ENCODE data around the gene ANKMY1. TPM values are rescaled to one million over a fixed set of nuclear protein-coding genes. Genes with fewer than 3 reads are reported as not detected.

ANKMY1 gene
- total and polyA plus RNA-seq, 10 donors = 7.6 to 45.5 (median 29.4) TPM

DNA sequence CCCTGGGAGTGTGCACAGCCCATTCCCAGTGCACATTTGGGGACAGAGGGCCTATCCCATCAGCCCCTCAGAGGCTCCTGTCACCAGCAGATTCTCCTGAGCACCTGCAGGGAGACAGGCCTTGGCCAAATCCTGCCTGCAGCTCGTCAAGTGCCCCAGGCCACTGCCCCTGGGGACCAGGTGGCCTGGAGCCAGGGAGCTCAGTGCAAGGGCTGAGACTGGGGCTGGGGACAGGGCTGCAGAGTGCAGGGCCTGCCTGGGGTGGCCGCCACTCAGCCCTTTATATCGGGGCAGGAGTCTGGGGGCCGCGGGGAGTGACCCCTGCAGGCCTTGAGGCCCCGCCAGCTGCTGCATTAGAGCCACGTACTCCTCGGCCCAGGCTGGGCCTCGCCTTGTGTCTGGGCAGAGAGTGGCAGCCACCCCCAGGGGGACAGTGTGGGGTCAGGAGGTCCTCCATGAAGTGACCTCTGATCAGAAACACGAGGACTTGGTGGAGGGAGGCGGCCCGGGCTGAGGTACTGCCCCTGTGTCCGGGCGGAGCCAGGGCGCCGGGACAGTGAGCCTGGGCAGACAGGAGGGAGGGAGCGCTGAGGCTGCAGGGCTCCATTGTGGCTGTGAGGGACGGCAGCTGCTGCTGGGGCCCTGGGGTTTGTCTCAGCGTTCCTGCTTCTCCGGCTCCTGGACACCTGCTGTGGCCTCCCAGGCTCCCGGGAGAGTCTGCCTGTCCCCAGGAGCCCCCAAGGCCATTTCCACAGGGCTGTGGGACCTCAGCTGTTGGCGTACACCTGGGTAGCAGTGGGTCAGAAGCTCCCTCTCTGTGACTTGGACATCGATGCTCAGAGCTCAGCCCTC, 98.2 kb downstream of the ANKMY1 start:
- TF ChIP-seq POLR2AphosphoS5 (IDR thresholded peaks at IDR 0.05) = no peak
- no peak for TF ChIP-seq POLR2A (IDR thresholded peaks at IDR 0.05)
- TF ChIP-seq, protein P1, sequence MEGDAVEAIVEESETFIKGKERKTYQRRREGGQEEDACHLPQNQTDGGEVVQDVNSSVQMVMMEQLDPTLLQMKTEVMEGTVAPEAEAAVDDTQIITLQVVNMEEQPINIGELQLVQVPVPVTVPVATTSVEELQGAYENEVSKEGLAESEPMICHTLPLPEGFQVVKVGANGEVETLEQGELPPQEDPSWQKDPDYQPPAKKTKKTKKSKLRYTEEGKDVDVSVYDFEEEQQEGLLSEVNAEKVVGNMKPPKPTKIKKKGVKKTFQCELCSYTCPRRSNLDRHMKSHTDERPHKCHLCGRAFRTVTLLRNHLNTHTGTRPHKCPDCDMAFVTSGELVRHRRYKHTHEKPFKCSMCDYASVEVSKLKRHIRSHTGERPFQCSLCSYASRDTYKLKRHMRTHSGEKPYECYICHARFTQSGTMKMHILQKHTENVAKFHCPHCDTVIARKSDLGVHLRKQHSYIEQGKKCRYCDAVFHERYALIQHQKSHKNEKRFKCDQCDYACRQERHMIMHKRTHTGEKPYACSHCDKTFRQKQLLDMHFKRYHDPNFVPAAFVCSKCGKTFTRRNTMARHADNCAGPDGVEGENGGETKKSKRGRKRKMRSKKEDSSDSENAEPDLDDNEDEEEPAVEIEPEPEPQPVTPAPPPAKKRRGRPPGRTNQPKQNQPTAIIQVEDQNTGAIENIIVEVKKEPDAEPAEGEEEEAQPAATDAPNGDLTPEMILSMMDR (IDR thresholded peaks at IDR 0.05 in 8 of 11, conservative IDR thresholded peaks at IDR 0.05 in 3 of 11) = no peak
- Histone ChIP-seq H3K4me1 (peaks cover 0 to 20% (median 10%) of the 10 kb centered on the region in 6 donors), H3K27ac (no peak overlapping the region), H3K9me3 (no peaks in the 10 kb centered on the region), H3K36me3 (peaks cover 0 to 9% (median 0%) of the 10 kb centered on the region in 6 donors), H3K27me3 (replicated peaks in 1 of 7) (peaks cover 0 to 50% (median 25%) of the 10 kb centered on the region in 7 donors), H3K4me3 (no peak overlapping the region)
- 52 to 79% (median 71%) methylated on average over 15 to 23 of the region's 23 CpGs for WGBS, 5 donors
- intact Hi-C loops (cut with DNase I; ENCODE audit: low total_unique reads) = no loop called here
- peak; percentile 72 for DNase-seq

DNA sequence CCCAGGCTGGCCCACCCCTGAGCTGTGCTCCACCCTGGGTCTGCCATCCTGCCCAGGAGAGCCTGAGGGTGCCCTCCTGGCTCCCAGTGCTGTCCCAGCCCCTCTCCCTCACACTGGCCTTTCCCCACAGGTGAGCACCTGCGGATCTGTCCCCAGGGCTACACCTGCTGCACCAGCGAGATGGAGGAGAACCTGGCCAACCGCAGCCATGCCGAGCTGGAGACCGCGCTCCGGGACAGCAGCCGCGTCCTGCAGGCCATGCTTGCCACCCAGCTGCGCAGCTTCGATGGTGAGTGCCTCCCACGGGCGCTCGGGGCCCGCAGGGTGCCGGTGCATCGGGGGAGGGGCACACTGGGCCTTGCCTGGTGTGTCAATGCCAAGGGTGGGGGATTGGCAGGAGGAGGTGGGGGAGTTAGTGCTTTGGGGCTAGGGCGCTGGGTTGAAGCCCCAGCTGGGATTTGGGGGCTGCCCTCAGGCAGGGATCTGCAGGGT, 98.8 kb downstream of the ANKMY1 start:
- 90 to 94% (median 90%) methylated on average over 18 of the region's 18 CpGs; no CpG with 5 or more reads in 1 of the 5 donors for WGBS, 5 donors
- TF ChIP-seq POLR2A (IDR thresholded peaks at IDR 0.05) = no peak
- TF ChIP-seq, protein P1 (IDR thresholded peaks at IDR 0.05 in 8 of 11, conservative IDR thresholded peaks at IDR 0.05 in 3 of 11) = no peak
- TF ChIP-seq POLR2AphosphoS5 (IDR thresholded peaks at IDR 0.05) = no peak
- Histone ChIP-seq H3K36me3 (peaks cover 0 to 8% (median 0%) of the 10 kb centered on the region in 6 donors), H3K4me3 (no peak overlapping the region), H3K4me1 (peaks cover 4 to 27% (median 16%) of the 10 kb centered on the region in 6 donors), H3K9me3 (no peaks in the 10 kb centered on the region), H3K27me3 (replicated peaks in 1 of 7) (peaks cover 0 to 57% (median 32%) of the 10 kb centered on the region in 7 donors), H3K27ac (no peak overlapping the region)
- intact Hi-C loops (cut with DNase I; ENCODE audit: low total_unique reads) = no loop called here
- peak; percentile 72 for DNase-seq

DNA sequence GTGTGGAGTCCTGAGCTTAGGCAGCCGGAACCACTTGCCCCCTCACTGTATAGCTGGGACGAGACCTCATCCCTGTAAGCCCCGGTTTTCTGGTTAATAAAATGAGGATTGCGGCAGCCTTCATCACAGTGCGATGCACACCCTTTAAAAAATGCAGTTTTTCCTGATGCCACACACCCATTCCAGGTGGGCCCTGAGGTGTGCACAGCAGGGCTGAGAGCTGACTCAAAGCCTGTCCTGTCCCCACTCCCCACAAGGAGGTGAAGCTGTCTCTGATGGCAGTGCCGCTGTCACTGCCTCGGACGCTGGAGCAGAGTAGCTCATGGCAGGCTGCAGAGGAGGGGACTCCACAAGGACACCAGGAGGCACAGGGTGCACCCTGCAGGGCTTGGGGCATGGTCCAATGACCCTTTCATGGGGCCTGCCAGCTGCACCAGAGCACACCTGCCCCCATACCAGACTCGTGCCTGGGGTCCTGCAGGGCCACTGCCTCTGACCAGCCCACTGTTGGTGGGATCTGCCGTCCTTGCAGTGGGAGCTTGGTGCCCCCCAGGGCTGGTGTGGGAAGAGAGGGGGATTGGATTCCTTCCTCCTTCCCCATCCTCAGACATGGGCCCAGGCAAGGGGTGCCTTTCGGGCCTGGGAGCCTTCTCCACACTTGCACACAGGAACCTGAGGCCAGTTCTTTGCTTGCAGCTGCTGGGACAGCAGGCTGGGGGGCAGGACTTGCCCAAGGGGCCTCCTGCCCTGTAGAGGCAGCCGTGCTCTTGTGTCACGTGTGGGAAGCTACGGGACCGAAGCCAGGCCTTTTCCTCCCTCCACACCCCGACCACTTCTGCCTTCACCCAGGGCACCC, 99.5 kb downstream of the ANKMY1 start:
- Histone ChIP-seq H3K4me3 (no peak overlapping the region), H3K27ac (no peak overlapping the region), H3K9me3 (no peaks in the 10 kb centered on the region), H3K4me1 (peaks cover 4 to 32% (median 20%) of the 10 kb centered on the region in 6 donors), H3K36me3 (peaks cover 0 to 8% (median 0%) of the 10 kb centered on the region in 6 donors), H3K27me3 (replicated peaks in 1 of 7) (peaks cover 0 to 64% (median 37%) of the 10 kb centered on the region in 7 donors)
- intact Hi-C loops (cut with DNase I; ENCODE audit: low total_unique reads) = no loop called here
- peak; percentile 67 for DNase-seq
- 75 to 84% (median 79%) methylated on average over 12 to 16 of the region's 16 CpGs for WGBS, 5 donors
- TF ChIP-seq POLR2A (IDR thresholded peaks at IDR 0.05) (no peak), POLR2AphosphoS5 (IDR thresholded peaks at IDR 0.05) (no peak)
- TF ChIP-seq, protein P1 (IDR thresholded peaks at IDR 0.05 in 8 of 11, conservative IDR thresholded peaks at IDR 0.05 in 3 of 11) = no peak

All from spleen (tissue), 11 donors.